Hematopoietic multipotent progenitor cell treated with erythropoietin and hydrocortisone succinate and interleukin-3 and kit ligand, for 15 days (in vitro differentiated cells): ENCODE measurements around the gene MN1.
A peak's percentile ranks its signal among the peaks of the same experiment; 100 is the strongest.

ENCODE experiments used
- DNase-seq: peaks from one replicate; pipeline ENCODE4 v3.0.0-alpha.2; 2015; ENCODE audit warnings: low spot score

The MN1 gene

GRCh38 chr22:27827604-27828587 is 26.3 kb upstream of the MN1 start:
- no peak for DNase-seq

- DNase-seq, result peak; percentile 10
Observed at GRCh38 chr22:27825174-27825573, 23.6 kb upstream of the MN1 start.

- no peak for DNase-seq
Observed at GRCh38 chr22:27823221-27823620, 21.7 kb upstream of the MN1 start.

- no peak for DNase-seq
Observed at GRCh38 chr22:27820896-27821866, 19.6 kb upstream of the MN1 start.

GRCh38 chr22:27816552-27816951 is 15.0 kb upstream of the MN1 start:
- no peak for DNase-seq

GRCh38 chr22:27815826-27816530 is 14.4 kb upstream of the MN1 start:
- DNase-seq, result no peak

- no peak for DNase-seq
Observed at GRCh38 chr22:27814993-27815392, 13.4 kb upstream of the MN1 start.

- DNase-seq, result no peak
Observed at GRCh38 chr22:27811778-27812177, 10.2 kb upstream of the MN1 start.

- no peak for DNase-seq
Observed at GRCh38 chr22:27810609-27811151, 9.1 kb upstream of the MN1 start.

- DNase-seq, result no peak
Observed at GRCh38 chr22:27809700-27810608, 8.4 kb upstream of the MN1 start.

GRCh38 chr22:27809226-27809603 is 7.7 kb upstream of the MN1 start:
- no peak for DNase-seq

- DNase-seq, result no peak
Observed at GRCh38 chr22:27808451-27809225, 7.1 kb upstream of the MN1 start.

- no peak for DNase-seq
Observed at GRCh38 chr22:27805841-27806240, 4.3 kb upstream of the MN1 start.

GRCh38 chr22:27804470-27805297 is 3.1 kb upstream of the MN1 start:
- DNase-seq, result peak; percentile 37

- DNase-seq, result no peak
Observed at GRCh38 chr22:27803841-27804415, 2.4 kb upstream of the MN1 start.

GRCh38 chr22:27802346-27803073 is 954 bp upstream of the MN1 start:
- DNase-seq, result no peak

GRCh38 chr22:27801202-27801615 is 347 bp downstream of the MN1 start:
- no peak for DNase-seq
